Measurements from ENCODE around the gene OSER1. TPM values are rescaled to one million over a fixed set of nuclear protein-coding genes. Genes with fewer than 3 reads are reported as not detected.

Gene OSER1
- total and polyA plus RNA-seq, 2 experiments from 2014 or later: 34.7 to 49.4 TPM

- no peaks in the 10 kb centered on the region for H3K9me3 ChIP-seq (ENCODE audit: low read depth)
- H3K4me1 ChIP-seq (ENCODE audit: insufficient read depth): peaks cover 7% of the 10 kb centered on the region
- no peaks in the 10 kb centered on the region for H4K20me1 ChIP-seq (ENCODE audit: insufficient read depth, poor library complexity, severe bottlenecking)
- no peaks in the 10 kb centered on the region for H3K36me3 ChIP-seq (replicated peaks; ENCODE audit: insufficient read depth, low read depth)
- DNase-seq (ENCODE audit: low spot score): no peak
- no peak overlapping the region for H3K4me2 ChIP-seq
- no peak overlapping the region for H3K27ac ChIP-seq
- H3K27me3 ChIP-seq: peaks cover 37% of the 10 kb centered on the region
- no peak overlapping the region for H2AFZ ChIP-seq
- 39% methylated on average over 3 of the region's 3 CpGs for WGBS (ENCODE audit: low lambda C conversion rate, missing lambda C conversion rate)
- H3K9me2 ChIP-seq (replicated peaks; ENCODE audit: insufficient read depth): no peaks in the 10 kb centered on the region
- TF ChIP-seq EZH2phosphoT487 (IDR thresholded peaks at IDR 0.05; ENCODE audit: low read depth, severe bottlenecking, unreplicated experiment): no peak
- TF ChIP-seq CTCF (IDR thresholded peaks at IDR 0.05; ENCODE audit: poor library complexity): no peak
- TF ChIP-seq EZH2 (IDR thresholded peaks at IDR 0.05; ENCODE audit: borderline replicate concordance): no peak
- H3K4me3 ChIP-seq: no peak overlapping the region
- no peaks in the 10 kb centered on the region for H3K79me2 ChIP-seq
These were observed 37.8 kb upstream of the OSER1 start for GRCh38 chr20:44248410-44248759.

GRCh38 chr20:44247586-44248409 is 37.2 kb upstream of the OSER1 start:
- WGBS (ENCODE audit: low lambda C conversion rate, missing lambda C conversion rate): 4% methylated on average over 21 of the region's 31 CpGs
- Histone ChIP-seq H3K79me2 (no peaks in the 10 kb centered on the region), H3K9me3 (ENCODE audit: low read depth) (no peaks in the 10 kb centered on the region), H3K4me3 (no peak overlapping the region), H3K36me3 (replicated peaks; ENCODE audit: insufficient read depth, low read depth) (no peaks in the 10 kb centered on the region), H3K9me2 (replicated peaks; ENCODE audit: insufficient read depth) (no peaks in the 10 kb centered on the region), H3K27ac (no peak overlapping the region), H3K4me2 (peak overlapping the region; percentile 76), H4K20me1 (ENCODE audit: insufficient read depth, poor library complexity, severe bottlenecking) (no peaks in the 10 kb centered on the region), H3K4me1 (ENCODE audit: insufficient read depth) (peaks cover 7% of the 10 kb centered on the region), H3K27me3 (peaks cover 37% of the 10 kb centered on the region), H2AFZ (no peak overlapping the region)
- peak; percentile 78 for DNase-seq (ENCODE audit: low spot score)
- peak; percentile 45 for TF ChIP-seq CTCF (IDR thresholded peaks at IDR 0.05; ENCODE audit: poor library complexity)
- TF ChIP-seq EZH2 (IDR thresholded peaks at IDR 0.05; ENCODE audit: borderline replicate concordance): no peak
- TF ChIP-seq EZH2phosphoT487 (IDR thresholded peaks at IDR 0.05; ENCODE audit: low read depth, severe bottlenecking, unreplicated experiment): no peak

- Histone ChIP-seq H3K27ac (no peak within 1 kb of the TSS), H3K27me3 (peaks cover 37% of the 10 kb centered on the region), H3K4me2 (peak within 1 kb of the TSS; percentile 76), H3K9me3 (ENCODE audit: low read depth) (no peaks in the 10 kb centered on the region), H3K36me3 (replicated peaks; ENCODE audit: insufficient read depth, low read depth) (no peaks in the 10 kb centered on the region), H3K9me2 (replicated peaks; ENCODE audit: insufficient read depth) (no peaks in the 10 kb centered on the region), H3K4me1 (ENCODE audit: insufficient read depth) (peaks cover 7% of the 10 kb centered on the region), H3K4me3 (no peak within 1 kb of the TSS), H2AFZ (no peak within 1 kb of the TSS), H4K20me1 (ENCODE audit: insufficient read depth, poor library complexity, severe bottlenecking) (no peaks in the 10 kb centered on the region), H3K79me2 (no peaks in the 10 kb centered on the region)
- under 1% methylated on average over 21 of the region's 32 CpGs for WGBS (ENCODE audit: low lambda C conversion rate, missing lambda C conversion rate)
- peak; percentile 53 for DNase-seq (ENCODE audit: low spot score)
- TF ChIP-seq EZH2 (IDR thresholded peaks at IDR 0.05; ENCODE audit: borderline replicate concordance) (no peak), EZH2phosphoT487 (IDR thresholded peaks at IDR 0.05; ENCODE audit: low read depth, severe bottlenecking, unreplicated experiment) (no peak), CTCF (IDR thresholded peaks at IDR 0.05; ENCODE audit: poor library complexity) (no peak)
These were observed 36.6 kb upstream of the OSER1 start, which contains the start of gene GDAP1L1 for GRCh38 chr20:44247131-44247571. Gene GDAP1L1 (plus strand): TSS chr20:44247308. CDS start chr20:44247335, 27 bp downstream.
